Esophagus muscularis mucosa (tissue), 4 donors: Measurements from ENCODE around the gene EPHB1. TPM values are rescaled to one million over a fixed set of nuclear protein-coding genes. Genes with fewer than 3 reads are reported as not detected.

Experiments used
- DNase-seq: peaks from one replicate; pipeline ENCODE4 v3.0.0-alpha.2; 2017; ENCODE audit errors: extremely low spot score
- H3K27ac ChIP-seq, 4 donors: fragments of 200-600 bp; sonication (generic); replicated peaks in 1 of 4; 1 replicate in 3 of 4; 2 replicates in 1 of 4; pipeline ENCODE4 v1.5.1; 2016 to 2019; ENCODE audit warnings: mild to moderate bottlenecking in 1 of 4
- H3K27me3 ChIP-seq, 4 donors: fragments of 200-600 bp; sonication (generic); one replicate each; pipeline versions ENCODE4 v1.5.1 to v1.6.0; 2016 to 2019
- H3K36me3 ChIP-seq, 4 donors: fragments of 200-600 bp; sonication (generic); one replicate each; pipeline ENCODE4 v1.5.1; 2016 to 2019
- H3K4me1 ChIP-seq, 4 donors: fragments of 200-600 bp; sonication (generic); one replicate each; pipeline ENCODE4 v1.5.1; 2016 to 2019
- H3K4me3 ChIP-seq, 4 donors: fragments of 200-600 bp; sonication (generic); 1 replicate in 2 of 4; 2 replicates in 2 of 4; pipeline ENCODE4 v1.5.1; 2016 to 2019; ENCODE audit warnings: mild to moderate bottlenecking in 4 of 4, moderate library complexity in 1 of 4
- H3K9me3 ChIP-seq, 4 donors: fragments of 200-600 bp; sonication (generic); 1 replicate in 3 of 4; 2 replicates in 1 of 4; pipeline ENCODE4 v1.5.1; 2016 to 2019
- CTCF ChIP-seq, 3 experiments: fragments of 200-600 bp in 2 of 3; fragments of 450-650 bp in 1 of 3; sonication (generic) in 2 of 3; IDR thresholded peaks; one replicate each; pipeline ENCODE4 v1.5.1; 2017 to 2019; ENCODE audit warnings: antibody characterized with exemption in 3 of 3, mild to moderate bottlenecking in 2 of 3, moderate library complexity in 1 of 3
- EP300 ChIP-seq: sonication (generic); formaldehyde crosslinking; IDR thresholded peaks from one replicate; pipeline ENCODE4 v1.6.1; 2017; ENCODE audit warnings: antibody characterized with exemption
- POLR2A ChIP-seq: fragments of 450-650 bp; IDR thresholded peaks from one replicate; pipeline ENCODE4 v1.6.1; 2017; ENCODE audit warnings: antibody characterized with exemption, moderate library complexity, mild to moderate bottlenecking, low read depth
- POLR2AphosphoS5 ChIP-seq, 2 donors: sonication (generic); formaldehyde crosslinking; IDR thresholded peaks; one replicate each; pipeline ENCODE4 v1.6.1; 2017; ENCODE audit warnings: antibody characterized with exemption in 2 of 2
- WGBS: methylation state at CpG from one replicate; pipeline ENCODE4 v1.1.5; 2018; 5-methylcytosine and 5-hydroxymethylcytosine counted together
- intact Hi-C: fragments of 100-400 bp; cut with DNase I; formaldehyde crosslinking; loops from one replicate; pipeline ENCODE4 v1.15.1; 2023
- total RNA-seq, 4 donors: library from RNA; depleted of rRNA; stranded (reverse); fragments of >200 nt; gene quantifications; one replicate each; pipeline versions ENCODE4 v1.1.0 to v1.2.1, GENCODE V29; 2016

EPHB1 gene
- total RNA-seq, 4 donors from 2014 or later, result under 0.01 to 6.1 (median 2.8) TPM

- Histone ChIP-seq H3K4me3 (no peak overlapping the region), H3K4me1 (no peaks in the 10 kb centered on the region), H3K36me3 (no peaks in the 10 kb centered on the region), H3K27me3 (no peaks in the 10 kb centered on the region), H3K27ac (no peak overlapping the region), H3K9me3 (no peaks in the 10 kb centered on the region)
- WGBS, result 93% methylated on average over 2 of the region's 4 CpGs
- DNase-seq, result no peak
- no peak for TF ChIP-seq CTCF (IDR thresholded peaks at IDR 0.05)
- intact Hi-C loops, result no loop called here
These were observed 353.4 kb downstream of the EPHB1 start for GRCh38 chr3:135148398-135149020.

GRCh38 chr3:135149707-135150681 is 354.9 kb downstream of the EPHB1 start:
- WGBS, result 72% methylated on average over 12 of the region's 12 CpGs
- no peak for TF ChIP-seq POLR2A
- TF ChIP-seq POLR2AphosphoS5 (IDR thresholded peaks at IDR 0.05), result no peak
- TF ChIP-seq CTCF (IDR thresholded peaks at IDR 0.05), result no peak
- no peak for TF ChIP-seq EP300
- no peaks in the 10 kb centered on the region for H3K27me3 ChIP-seq
- no peaks in the 10 kb centered on the region for H3K4me1 ChIP-seq
- H3K4me3 ChIP-seq, result no peak overlapping the region
- no peak for DNase-seq
- H3K9me3 ChIP-seq, result no peaks in the 10 kb centered on the region
- H3K27ac ChIP-seq, result no peak overlapping the region
- intact Hi-C loops, result no loop called here
- no peaks in the 10 kb centered on the region for H3K36me3 ChIP-seq

DNA sequence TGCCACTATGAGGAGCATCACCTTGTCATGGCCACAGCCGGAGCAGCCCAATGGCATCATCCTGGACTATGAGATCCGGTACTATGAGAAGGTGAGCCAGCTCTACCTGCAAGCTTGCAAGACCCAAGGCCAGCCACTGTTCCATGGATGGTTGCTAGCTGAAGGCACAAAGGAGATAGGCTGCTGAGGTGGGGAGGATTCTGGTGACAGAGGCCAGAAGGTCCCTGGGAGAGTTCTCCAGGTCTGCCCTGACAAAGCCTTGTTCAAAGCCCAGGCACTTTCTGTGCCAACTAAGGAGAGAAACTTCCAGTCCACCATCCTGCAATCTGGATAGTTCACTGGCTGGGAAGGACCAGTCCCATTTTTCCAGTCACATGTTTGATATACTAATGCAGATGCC is 359.1 kb downstream of the EPHB1 start:
- 95% methylated on average over 2 of the region's 2 CpGs for WGBS
- Histone ChIP-seq H3K9me3 (no peaks in the 10 kb centered on the region), H3K27me3 (no peaks in the 10 kb centered on the region), H3K4me1 (no peaks in the 10 kb centered on the region), H3K27ac (no peak overlapping the region), H3K4me3 (no peak overlapping the region), H3K36me3 (no peaks in the 10 kb centered on the region)
- TF ChIP-seq EP300 (no peak), CTCF (IDR thresholded peaks at IDR 0.05) (no peak), POLR2AphosphoS5 (IDR thresholded peaks at IDR 0.05) (no peak), POLR2A (no peak)
- no peak for DNase-seq
- intact Hi-C loops, result no loop called here

GRCh38 chr3:135155228-135155627 is 360.2 kb downstream of the EPHB1 start:
- no peak for TF ChIP-seq CTCF (IDR thresholded peaks at IDR 0.05)
- TF ChIP-seq POLR2A, result no peak
- TF ChIP-seq POLR2AphosphoS5 (IDR thresholded peaks at IDR 0.05), result no peak
- no peak for TF ChIP-seq EP300
- Histone ChIP-seq H3K9me3 (no peaks in the 10 kb centered on the region), H3K4me1 (no peaks in the 10 kb centered on the region), H3K27me3 (no peaks in the 10 kb centered on the region), H3K36me3 (no peaks in the 10 kb centered on the region), H3K4me3 (no peak overlapping the region), H3K27ac (no peak overlapping the region)
- 89% methylated on average over 4 of the region's 4 CpGs for WGBS
- intact Hi-C loops, result no loop called here
- DNase-seq, result no peak
